GM12878 (cell line): Measurements from ENCODE around the gene GNAT1. TPM values are rescaled to one million over a fixed set of nuclear protein-coding genes. Genes with fewer than 3 reads are reported as not detected.
"Not testable (repeated sequence)": the region's sequence is repeated elsewhere in the genome, so short reads cannot be mapped to it uniquely, and the experiment has no call there.

Experiments used
- ATAC-seq: fragments of 200-7000 bp; cut with Tn5 transposase; 3 replicates; pipeline ENCODE4 v1.9.1; 2020; ENCODE audit warnings: mild to moderate bottlenecking, moderate library complexity
- BruUV-seq: library from RNA; stranded (reverse); fragments of 400-500 nt; replicated peaks from 2 replicates; lab custom pipeline; 2021; lab: Mats Ljungman, UMichigan
- CTCF ChIA-PET: fragments of 300-600 bp; sonication (Branson Sonifier 250); formaldehyde crosslinking; extraction: SDS; loops from one replicate; lab custom pipeline; 2021; ENCODE audit warnings: inconsistent platforms; lab: Yijun Ruan, JAX
- POLR2A ChIA-PET: fragments of 350-600 bp; formaldehyde crosslinking; extraction: SDS; loops from one replicate; lab custom pipeline; 2021; ENCODE audit warnings: inconsistent platforms; lab: Charles Lee
- RAD21 ChIA-PET: fragments of 300-600 bp; sonication (Branson Sonifier 250); formaldehyde crosslinking; loops from one replicate; lab custom pipeline; 2023; ENCODE audit warnings: antibody characterized with exemption; ENCODE audit not compliant: unreplicated experiment; lab: Charles Lee
- SMC1A ChIA-PET: fragments of 300-600 bp; sonication (Branson Sonifier 250); formaldehyde crosslinking; loops from one replicate; lab custom pipeline; 2023; ENCODE audit not compliant: unreplicated experiment, uncharacterized antibody; lab: Charles Lee
- DNase-seq: peaks from one replicate; pipeline ENCODE4 v3.0.0-alpha.2; 2011; ENCODE audit warnings: low read depth, low spot score
- FAIRE-seq: peaks from 3 replicates; lab custom pipeline; 2011; peaks lifted over from hg19 to GRCh38; lab: Jason Lieb, UNC
- H2AFZ ChIP-seq: 2 replicates; pipeline ENCODE4 v1.6.0; 2011; ENCODE audit warnings: low read depth, low read length, control low read depth; ENCODE audit not compliant: control insufficient read depth
- H3K27ac ChIP-seq: 2 replicates; pipeline ENCODE4 v1.5.1; 2011; ENCODE audit warnings: control low read depth; ENCODE audit not compliant: control insufficient read depth, insufficient read depth
- H3K27me3 ChIP-seq, 2 experiments: replicated peaks in 1 of 2; 2 replicates each; pipeline versions ENCODE4 v1.6.0 to v1.6.1; 2011; ENCODE audit warnings: low read length in 1 of 2; ENCODE audit not compliant: control insufficient read depth in 2 of 2, insufficient read depth in 2 of 2
- H3K36me3 ChIP-seq, 2 experiments: 2 replicates each; pipeline ENCODE4 v1.5.1; 2011; ENCODE audit warnings: low read length in 1 of 2; ENCODE audit not compliant: control insufficient read depth in 2 of 2, insufficient read depth in 2 of 2
- H3K4me1 ChIP-seq: 2 replicates; pipeline ENCODE4 v1.6.1; 2011; ENCODE audit warnings: mild to moderate bottlenecking, low read length, moderate library complexity, mixed read lengths; ENCODE audit not compliant: control insufficient read depth, insufficient read depth
- H3K4me2 ChIP-seq: 2 replicates; pipeline ENCODE4 v1.6.0; 2011; ENCODE audit warnings: control low read depth; ENCODE audit not compliant: control insufficient read depth, insufficient read depth
- H3K4me3 ChIP-seq: fragments of 200-600 bp; sonication (generic); 2 replicates; pipeline ENCODE4 v1.5.1; 2016
- H3K79me2 ChIP-seq: 2 replicates; pipeline ENCODE4 v1.6.0; 2011; ENCODE audit warnings: low read length; ENCODE audit not compliant: control insufficient read depth, insufficient read depth
- H3K9ac ChIP-seq: 2 replicates; pipeline ENCODE4 v1.8.0; 2011; ENCODE audit warnings: low read length, control low read depth, mixed read lengths; ENCODE audit not compliant: control insufficient read depth, insufficient read depth
- H3K9me3 ChIP-seq: replicated peaks from 3 replicates; pipeline ENCODE4 v1.5.1; 2011; ENCODE audit warnings: mild to moderate bottlenecking, low read length; ENCODE audit not compliant: control insufficient read depth, insufficient read depth
- H4K20me1 ChIP-seq: 2 replicates; pipeline ENCODE4 v1.6.0; 2011; ENCODE audit not compliant: control insufficient read depth, insufficient read depth
- ATF7 ChIP-seq: fragments of 450-650 bp; IDR thresholded peaks from 2 replicates; pipeline ENCODE4 v1.6.1; 2016; ENCODE audit warnings: low read depth, mild to moderate bottlenecking
- MEF2B ChIP-seq: fragments of 450-650 bp; IDR thresholded peaks from 2 replicates; pipeline ENCODE4 v1.6.1; 2018; ENCODE audit warnings: mild to moderate bottlenecking, moderate library complexity; ENCODE audit not compliant: partially characterized antibody, poor library complexity, severe bottlenecking
- SMARCA5 ChIP-seq: fragments of 450-650 bp; IDR thresholded peaks from 2 replicates; pipeline ENCODE4 v1.6.1; 2017; ENCODE audit warnings: mild to moderate bottlenecking
- ZNF384 ChIP-seq: IDR thresholded peaks from 2 replicates; pipeline ENCODE4 v1.6.1; 2012; ENCODE audit warnings: low read depth, mild to moderate bottlenecking, low read length, improper control_type of control experiment, borderline replicate concordance
- WGBS: methylation state at CpG from one replicate; pipeline ENCODE4 v1.1.6; 2016; ENCODE audit warnings: low lambda C conversion rate; ENCODE audit not compliant: insufficient replicate concordance, insufficient coverage; ENCODE audit errors: missing lambda C conversion rate; 5-methylcytosine and 5-hydroxymethylcytosine counted together
- in situ Hi-C: fragments of 300-500 bp; cut with MboI; formaldehyde crosslinking; loops from 9 replicates; pipeline ENCODE4 v1.14.3; 2018; ENCODE audit warnings: mixed read lengths
- intact Hi-C: fragments of 100-400 bp; cut with micrococcal nuclease; formaldehyde crosslinking; loops from one replicate; pipeline ENCODE4 v1.14.2; 2022; ENCODE audit not compliant: unreplicated experiment
- polyA plus RNA-seq, 11 experiments: library from polyadenylated mRNA; depleted of rRNA in 4 of 11; unstranded in 6 of 11; stranded (reverse) in 5 of 11; fragments of >200 nt; fragmentation: Nextera tagmentation in 4 of 11; fragmentation: Illumina TruSeq in 1 of 11; extraction: Ambion mirVana in 4 of 11; extraction: Trizol in 1 of 11; gene quantifications; 1 replicate in 1 of 11; 2 replicates in 10 of 11; pipeline versions ENCODE4 v1.2.1 to v1.2.3, GENCODE V29; 2011 to 2016; ENCODE audit warnings: inconsistent platforms in 2 of 11, missing spikeins in 2 of 11, low read depth in 1 of 11
- total RNA-seq, 4 experiments: library from RNA; depleted of rRNA in 3 of 4; stranded (reverse); fragments of >200 nt in 3 of 4; fragmentation: Illumina TruSeq in 1 of 4; extraction: Trizol in 1 of 4; gene quantifications; 2 replicates each; pipeline versions ENCODE4 v1.2.1 to v1.2.3, GENCODE V29; 2013 to 2021

GNAT1 gene
- total and polyA plus RNA-seq, 10 of the 15 experiments (the other 5 are each of a cell fraction or from before 2014, with no cell fraction given) = not detected

- no peak for TF ChIP-seq ATF7
Measured at GRCh38 chr3:50242851-50243542, 51.6 kb downstream of the GNAT1 start (continued).

GRCh38 chr3:50243543-50243895 lies 52.1 kb downstream of the GNAT1 start:
- Histone ChIP-seq H3K27me3 (no peaks in the 10 kb centered on the region), H3K27ac (peak overlapping the region; percentile 82), H3K4me1 (peaks cover 58% of the 10 kb centered on the region), H2AFZ (no peak overlapping the region), H3K36me3 (peaks cover 6 to 7% of the 10 kb centered on the region in 2 experiments; a peak in 3 of 4 replicates), H3K9me3 (no peaks in the 10 kb centered on the region), H3K4me3 (peak overlapping the region; percentile 27; the same call in 1 of the 2 replicates), H3K4me2 (peak overlapping the region; percentile 90), H3K9ac (peak overlapping the region; percentile 49), H4K20me1 (peaks cover 19% of the 10 kb centered on the region), H3K79me2 (peaks cover 87% of the 10 kb centered on the region)
- no peak for DNase-seq
- ChIA-PET POLR2A (interaction anchor here (0.6 to 2.3 kb wide), 7 partner anchors 8 to 913 kb away, joined by 3 to 9 read pairs (median 6); partner anchors contain the start of gene GNAI2), CTCF (interaction anchor here (0.9 to 3.6 kb wide), 3 partner anchors 16 to 48 kb away, joined by 5 to 42 read pairs (median 6); no protein-coding TSS in a partner anchor), SMC1A (interaction anchor here (1.0 to 3.2 kb wide), 3 partner anchors 15 to 28 kb away, joined by 4 to 15 read pairs (median 4); no protein-coding TSS in a partner anchor), RAD21 (interaction anchor here (0.7 to 5.1 kb wide), 5 partner anchors 8 to 17 kb away, joined by 3 to 36 read pairs (median 3); no protein-coding TSS in a partner anchor)
- no TSS peak for BruUV-seq
- 99% methylated on average over 4 of the region's 4 CpGs for WGBS
- FAIRE-seq = no peak
- ATAC-seq = no peak
- TF ChIP-seq MEF2B = no peak
- TF ChIP-seq ZNF384 = no peak
- 0 out of 2 replicates have a peak, but pooled peaks have one; percentile 27 for TF ChIP-seq SMARCA5
- in situ Hi-C loops = no loop called here
- intact Hi-C loops = no loop called here

- RAD21 ChIA-PET = interaction anchor here (5.1 kb wide), 1 partner anchor 18 kb away, joined by 36 read pairs; no protein-coding TSS in a partner anchor
Measured at GRCh38 chr3:50244813-50245212, 53.4 kb downstream of the GNAT1 start.

More at GRCh38 chr3:50244813-50245212, 53.4 kb downstream of the GNAT1 start:
- SMC1A ChIA-PET, H2AFZ ChIP-seq, in situ Hi-C loops, ATAC-seq, H3K9me3 ChIP-seq, H3K4me3 ChIP-seq, FAIRE-seq, H3K4me2 ChIP-seq, H3K27me3 ChIP-seq, H3K9ac ChIP-seq, DNase-seq, intact Hi-C loops, H3K27ac ChIP-seq, BruUV-seq: not testable (repeated sequence)
- 91% methylated on average over 6 of the region's 6 CpGs for WGBS
- Histone ChIP-seq H3K4me1 (peaks cover 58% of the 10 kb centered on the region), H3K36me3 (peaks cover 11 to 12% of the 10 kb centered on the region in 2 experiments; a peak in 3 of 4 replicates), H3K79me2 (peaks cover 86% of the 10 kb centered on the region), H4K20me1 (peaks cover 23% of the 10 kb centered on the region)
- ChIA-PET CTCF (interaction anchor here (0.6 to 3.6 kb wide), 4 partner anchors 9 to 79 kb away, joined by 3 to 42 read pairs (median 3); partner anchors contain the start of gene GNAI2), POLR2A (interaction anchor here (1.7 kb wide), 1 partner anchor 9 kb away, joined by 7 read pairs; the partner anchor contains the start of gene GNAI2)
